Measurements from ENCODE around the gene HMOX1.

Gene HMOX1

DNA sequence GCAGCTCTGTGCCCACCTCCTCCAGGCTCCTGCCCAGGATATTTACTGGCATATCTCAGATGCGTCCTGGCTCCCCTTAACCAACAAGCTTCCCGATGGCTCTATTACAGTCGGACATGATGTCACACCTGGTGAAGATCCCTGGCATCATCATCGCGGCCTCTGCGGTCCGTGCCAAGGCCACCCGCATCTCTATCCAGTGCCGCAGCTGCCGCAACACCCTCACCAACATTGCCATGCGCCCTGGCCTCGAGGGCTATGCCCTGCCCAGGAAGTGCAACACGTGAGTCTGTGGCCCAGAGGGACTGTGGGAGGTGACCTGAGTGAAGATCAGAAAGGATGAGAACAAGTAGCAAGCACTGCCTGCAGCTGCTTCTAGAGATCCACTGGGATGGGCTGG is 25.5 kb downstream of the HMOX1 start:
- no peak for DNase-seq (ENCODE audit: low read depth, low spot score)

DNA sequence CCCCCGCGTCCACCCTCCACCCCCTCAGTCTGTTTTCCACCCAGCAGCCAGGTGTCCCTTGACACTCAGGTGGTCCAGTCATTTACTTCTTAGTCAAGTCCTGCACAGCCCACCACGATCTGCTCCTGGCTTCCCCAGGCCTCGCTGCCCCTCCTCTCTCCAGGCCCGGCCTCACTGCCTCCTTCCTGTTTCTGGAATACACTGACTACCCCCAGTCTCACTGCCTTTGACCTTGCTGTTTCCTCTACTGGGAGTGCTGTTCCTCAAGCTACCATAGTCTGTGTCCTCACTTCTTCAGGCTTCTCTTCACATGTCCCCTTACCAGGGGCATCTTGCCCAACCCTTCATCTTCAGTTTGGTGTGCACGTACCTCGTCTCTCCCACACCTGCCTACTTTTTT is 26.5 kb downstream of the HMOX1 start:
- no peak for DNase-seq (ENCODE audit: low read depth, low spot score)

DNA sequence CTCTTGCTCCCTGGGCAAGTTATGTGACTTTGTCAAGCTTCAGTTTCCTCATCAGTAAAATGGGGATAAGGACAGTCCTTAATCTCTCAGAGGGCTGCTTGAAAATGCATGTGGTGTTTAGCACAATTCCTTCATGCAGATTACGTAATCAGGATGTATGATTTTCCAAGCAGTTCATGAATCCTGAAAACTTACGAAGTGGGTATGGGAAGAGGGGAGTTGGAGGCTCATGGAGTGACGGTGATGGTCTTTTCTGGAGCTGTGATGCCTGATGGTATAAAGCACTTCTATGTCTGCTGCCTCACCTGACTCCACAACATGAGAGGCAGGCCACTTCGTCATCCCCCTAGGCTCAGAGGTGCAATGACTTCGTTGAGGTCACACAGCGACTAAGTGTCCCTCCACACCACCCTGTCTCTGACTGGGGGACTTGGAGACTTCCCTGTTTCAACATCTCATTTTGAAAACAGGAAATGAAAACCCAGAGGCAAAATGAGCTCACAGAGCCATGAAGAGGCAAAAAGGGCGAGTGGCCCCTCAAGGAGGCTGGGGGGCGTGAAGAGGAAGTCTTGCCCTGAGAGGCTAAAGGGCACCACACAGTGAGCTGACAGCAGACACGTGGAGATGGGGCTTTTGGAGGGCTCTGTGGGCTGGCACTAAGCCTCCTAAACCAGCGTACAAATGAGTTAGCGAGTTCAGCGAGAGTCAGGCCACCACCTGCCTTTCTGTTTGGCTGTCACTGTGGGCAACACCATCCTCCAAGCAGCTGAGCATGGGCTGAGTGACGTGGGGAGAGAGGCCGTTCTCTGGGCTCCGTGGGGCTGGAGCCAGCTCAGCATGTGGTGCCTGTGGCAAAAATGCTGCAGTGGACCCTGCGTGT is 29.1 kb downstream of the HMOX1 start:
- no peak for DNase-seq (ENCODE audit: low read depth, low spot score)

DNA sequence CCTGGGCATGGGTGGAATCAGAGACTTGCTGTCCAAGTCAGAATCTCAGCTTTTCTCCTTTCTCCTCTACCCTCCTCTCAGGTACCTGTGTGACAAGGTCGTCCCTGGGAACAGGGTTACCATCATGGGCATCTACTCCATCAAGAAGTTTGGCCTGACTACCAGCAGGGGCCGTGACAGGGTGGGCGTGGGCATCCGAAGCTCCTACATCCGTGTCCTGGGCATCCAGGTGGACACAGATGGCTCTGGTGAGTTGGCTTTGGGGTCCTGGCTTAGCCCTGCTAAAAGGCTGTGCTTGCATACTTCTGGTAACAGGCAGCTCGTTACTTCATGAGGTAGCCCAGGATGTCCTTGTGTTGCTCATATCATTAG is 29.8 kb downstream of the HMOX1 start:
- no peak for DNase-seq (ENCODE audit: low read depth, low spot score)

DNA sequence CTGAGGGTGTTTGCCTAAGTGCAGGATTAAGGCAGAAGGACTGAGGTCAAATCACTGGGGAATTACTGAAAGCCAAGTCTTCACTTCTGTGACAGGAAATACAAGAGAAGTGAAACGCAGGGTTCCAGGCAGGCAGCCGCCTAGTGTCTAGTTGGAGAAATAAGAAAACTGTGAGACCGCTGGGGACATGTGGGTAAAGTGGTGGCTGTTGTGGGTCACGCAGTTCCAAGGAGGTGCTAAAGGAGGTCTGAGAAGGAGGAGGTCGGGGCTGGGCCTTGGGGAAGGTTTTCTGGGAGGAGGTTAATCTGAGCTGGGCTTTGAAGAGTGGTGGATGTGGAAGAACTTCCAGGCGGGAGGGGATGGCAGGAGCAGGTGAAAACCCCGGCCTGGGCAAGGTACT is 30.2 kb downstream of the HMOX1 start:
- no peak for DNase-seq (ENCODE audit: low read depth, low spot score)

DNA sequence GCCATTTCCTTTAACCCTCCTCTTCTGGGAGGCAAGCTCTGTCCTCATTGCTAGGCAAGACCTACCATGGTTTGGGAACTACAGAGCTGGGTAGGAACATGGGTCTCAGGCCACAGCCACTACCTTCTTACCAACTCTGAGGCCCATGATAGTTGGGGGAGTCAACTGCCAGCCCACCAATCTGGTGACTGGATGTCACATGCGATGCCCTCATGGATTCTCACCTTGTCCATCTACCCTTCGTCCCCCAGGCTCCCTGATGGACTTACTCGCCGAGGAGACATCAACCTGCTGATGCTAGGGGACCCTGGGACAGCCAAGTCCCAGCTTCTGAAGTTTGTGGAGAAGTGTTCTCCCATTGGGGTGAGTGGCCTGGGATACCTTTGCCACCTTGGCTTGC is 32.7 kb downstream of the HMOX1 start:
- no peak for DNase-seq (ENCODE audit: low read depth, low spot score)

DNA sequence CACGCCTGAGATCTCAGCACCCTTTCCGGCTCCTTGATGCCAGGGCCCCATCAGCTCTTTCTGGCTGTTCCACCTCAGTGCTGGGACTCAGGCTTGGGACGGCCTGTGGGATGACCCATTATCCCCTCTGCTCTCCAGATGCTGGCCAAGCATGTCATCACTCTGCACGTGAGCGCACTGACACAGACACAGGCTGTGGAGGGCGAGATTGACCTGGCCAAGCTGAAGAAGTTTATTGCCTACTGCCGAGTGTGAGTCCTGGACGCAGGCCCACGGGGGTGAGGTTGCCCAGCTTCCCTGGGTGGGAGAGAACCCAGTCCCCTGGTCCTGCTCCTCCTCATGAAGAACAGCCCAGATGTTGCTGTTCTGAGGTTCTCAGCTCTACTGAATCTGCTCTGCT is 36.7 kb downstream of the HMOX1 start:
- DNase-seq (ENCODE audit: low read depth, low spot score): no peak

DNA sequence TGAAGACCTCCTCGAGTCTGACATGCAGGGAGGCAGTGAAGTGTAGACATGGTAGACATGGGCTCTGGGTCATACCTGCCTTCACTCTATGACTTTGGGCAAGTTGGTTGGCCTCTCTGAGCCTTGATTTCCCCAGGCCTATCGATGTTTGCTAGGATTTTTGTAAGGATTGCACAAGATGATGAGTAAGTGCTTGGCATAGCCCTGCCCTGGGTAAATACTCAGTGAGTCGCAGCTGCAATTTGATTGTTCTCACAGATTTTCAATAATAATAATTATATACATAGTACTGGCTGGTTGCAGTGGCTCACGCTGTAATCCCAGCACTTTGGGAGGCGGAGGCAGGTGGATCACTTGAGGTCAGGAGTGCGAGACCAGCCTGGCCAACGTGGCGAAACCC is 37.2 kb downstream of the HMOX1 start:
- DNase-seq (ENCODE audit: low read depth, low spot score): no peak

DNA sequence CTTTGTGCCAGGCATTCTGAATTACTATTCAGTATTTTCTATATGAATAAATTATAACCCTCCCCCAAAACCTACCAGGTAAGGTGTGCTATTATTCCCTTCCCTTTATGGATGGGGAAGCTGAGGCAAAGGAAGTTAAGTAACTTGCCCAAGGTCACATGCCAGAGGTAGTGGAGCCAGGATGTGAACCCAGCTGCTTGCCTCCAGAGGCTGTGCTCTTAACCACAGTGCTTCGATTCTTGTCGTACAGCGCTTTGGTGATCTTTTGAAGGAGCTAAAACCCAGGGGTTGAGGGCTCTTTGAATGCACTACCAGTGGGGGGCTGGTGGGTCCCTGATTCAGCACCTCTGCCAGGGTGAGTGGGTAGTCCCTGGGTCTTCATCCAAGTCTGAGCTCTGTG is 37.8 kb downstream of the HMOX1 start:
- DNase-seq (ENCODE audit: low read depth, low spot score): no peak

DNA sequence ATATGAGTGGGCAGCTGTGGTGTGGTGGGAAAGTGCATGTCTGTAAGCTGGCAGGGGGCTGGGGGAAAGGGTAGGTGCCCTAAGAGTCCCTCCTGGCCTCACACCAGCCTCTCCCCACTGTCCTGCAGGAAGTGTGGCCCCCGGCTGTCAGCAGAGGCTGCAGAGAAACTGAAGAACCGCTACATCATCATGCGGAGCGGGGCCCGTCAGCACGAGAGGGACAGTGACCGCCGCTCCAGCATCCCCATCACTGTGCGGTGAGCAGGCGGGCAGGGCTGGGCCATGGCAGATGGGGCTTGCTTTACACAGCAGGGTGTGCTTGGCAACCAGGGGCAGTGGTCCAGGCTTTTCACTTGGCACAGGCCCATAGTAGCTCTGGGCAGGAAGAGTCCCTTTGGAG is 38.9 kb downstream of the HMOX1 start:
- no peak for DNase-seq (ENCODE audit: low read depth, low spot score)

DNA sequence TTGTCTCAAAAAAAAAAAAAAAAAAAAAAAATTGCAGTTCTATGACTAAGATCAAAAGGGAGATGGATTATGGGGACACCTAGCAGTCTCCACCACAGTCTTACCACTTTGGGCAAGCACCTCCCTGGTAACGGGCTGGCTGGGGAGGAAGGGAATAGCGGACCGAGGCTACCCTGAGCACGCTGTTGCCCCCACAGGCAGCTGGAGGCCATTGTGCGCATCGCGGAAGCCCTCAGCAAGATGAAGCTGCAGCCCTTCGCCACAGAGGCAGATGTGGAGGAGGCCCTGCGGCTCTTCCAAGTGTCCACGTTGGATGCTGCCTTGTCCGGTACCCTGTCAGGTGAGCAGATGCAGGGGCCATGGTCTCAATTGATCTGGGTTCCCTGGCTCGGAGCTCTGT is 40.2 kb downstream of the HMOX1 start:
- DNase-seq (ENCODE audit: low read depth, low spot score): no peak

DNA sequence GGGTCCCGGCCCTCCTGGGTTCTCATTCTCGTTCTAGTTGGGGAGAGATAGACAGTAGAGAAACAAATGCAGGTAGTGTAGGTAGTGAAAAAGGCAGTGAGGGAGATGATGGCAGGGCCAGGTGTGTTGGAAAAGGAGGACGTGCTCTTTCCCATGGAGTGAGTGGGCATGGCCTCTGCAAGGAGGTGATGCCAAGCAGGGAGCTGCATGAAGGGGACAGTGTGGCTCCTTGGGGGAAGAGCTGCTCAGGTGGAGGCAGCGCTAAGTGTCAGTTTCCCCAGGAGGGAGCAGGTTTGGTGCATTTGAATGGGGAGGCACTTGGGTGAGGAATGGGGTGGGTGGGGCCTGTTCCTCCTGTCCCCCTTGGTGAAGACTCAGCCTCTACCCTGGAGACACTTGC is 41.2 kb downstream of the HMOX1 start:
- no peak for DNase-seq (ENCODE audit: low read depth, low spot score)

DNA sequence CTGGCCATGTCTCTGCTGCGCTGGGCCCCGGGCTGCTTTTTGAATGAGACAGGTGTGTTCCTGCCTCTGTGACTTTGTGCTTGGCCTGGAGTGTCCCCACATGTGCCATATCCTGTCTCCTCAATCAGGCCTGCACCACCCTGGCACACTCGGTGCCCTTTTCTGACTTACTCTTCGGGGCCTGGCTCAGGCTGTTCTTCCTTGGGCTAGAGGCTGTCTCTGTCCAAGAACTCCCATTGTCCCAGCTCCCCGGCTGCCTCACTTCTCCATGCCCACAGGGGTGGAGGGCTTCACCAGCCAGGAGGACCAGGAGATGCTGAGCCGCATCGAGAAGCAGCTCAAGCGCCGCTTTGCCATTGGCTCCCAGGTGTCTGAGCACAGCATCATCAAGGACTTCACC is 42.0 kb downstream of the HMOX1 start:
- DNase-seq (ENCODE audit: low read depth, low spot score): no peak

DNA sequence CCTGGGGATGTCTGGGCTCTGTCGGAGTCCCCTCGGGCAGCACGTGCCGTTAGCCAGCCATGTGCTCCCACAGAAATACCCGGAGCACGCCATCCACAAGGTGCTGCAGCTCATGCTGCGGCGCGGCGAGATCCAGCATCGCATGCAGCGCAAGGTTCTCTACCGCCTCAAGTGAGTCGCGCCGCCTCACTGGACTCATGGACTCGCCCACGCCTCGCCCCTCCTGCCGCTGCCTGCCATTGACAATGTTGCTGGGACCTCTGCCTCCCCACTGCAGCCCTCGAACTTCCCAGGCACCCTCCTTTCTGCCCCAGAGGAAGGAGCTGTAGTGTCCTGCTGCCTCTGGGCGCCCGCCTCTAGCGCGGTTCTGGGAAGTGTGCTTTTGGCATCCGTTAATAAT is 43.2 kb downstream of the HMOX1 start:
- no peak for DNase-seq (ENCODE audit: low read depth, low spot score)

DNA sequence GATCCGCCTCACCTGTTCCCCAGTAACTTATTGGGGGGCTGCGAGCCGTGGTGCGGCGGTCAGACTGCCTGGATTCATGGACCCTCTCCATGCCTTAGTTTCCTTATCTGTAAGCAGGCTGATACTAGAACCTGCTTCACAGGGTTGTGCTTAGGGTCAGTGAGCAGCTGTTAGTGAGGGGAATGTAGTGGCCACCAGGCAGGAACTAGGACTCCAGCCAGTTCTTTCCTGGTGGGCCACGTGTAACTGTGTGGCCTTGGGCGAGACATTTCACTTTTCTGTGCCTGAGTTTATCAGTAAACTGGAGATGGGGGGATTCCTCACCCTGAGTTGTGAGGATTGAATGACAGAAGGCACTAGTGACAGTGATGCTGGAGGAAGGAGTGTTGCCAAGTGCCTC is 43.9 kb downstream of the HMOX1 start:
- DNase-seq (ENCODE audit: low read depth, low spot score): no peak

DNA sequence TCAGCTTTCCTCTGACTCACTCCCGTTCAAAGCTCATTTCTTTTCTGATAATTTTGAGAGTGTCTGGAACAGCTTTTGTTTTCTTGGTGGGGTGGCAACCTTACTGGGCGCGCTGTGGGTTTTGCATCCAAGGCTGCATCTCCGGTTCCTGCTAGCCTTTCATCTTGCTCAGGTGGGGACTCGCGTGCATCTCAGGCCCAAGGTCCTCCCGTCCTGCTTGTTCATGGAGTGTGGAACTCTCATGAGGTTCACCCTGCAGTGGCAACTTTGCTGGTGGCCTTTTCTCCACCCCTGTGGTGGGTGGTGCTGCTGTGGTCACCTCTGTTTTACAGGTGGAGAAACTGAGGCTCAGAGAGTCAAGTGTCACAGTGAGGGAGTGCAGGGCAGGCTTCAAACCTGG is 44.6 kb downstream of the HMOX1 start:
- no peak for DNase-seq (ENCODE audit: low read depth, low spot score)

DNA sequence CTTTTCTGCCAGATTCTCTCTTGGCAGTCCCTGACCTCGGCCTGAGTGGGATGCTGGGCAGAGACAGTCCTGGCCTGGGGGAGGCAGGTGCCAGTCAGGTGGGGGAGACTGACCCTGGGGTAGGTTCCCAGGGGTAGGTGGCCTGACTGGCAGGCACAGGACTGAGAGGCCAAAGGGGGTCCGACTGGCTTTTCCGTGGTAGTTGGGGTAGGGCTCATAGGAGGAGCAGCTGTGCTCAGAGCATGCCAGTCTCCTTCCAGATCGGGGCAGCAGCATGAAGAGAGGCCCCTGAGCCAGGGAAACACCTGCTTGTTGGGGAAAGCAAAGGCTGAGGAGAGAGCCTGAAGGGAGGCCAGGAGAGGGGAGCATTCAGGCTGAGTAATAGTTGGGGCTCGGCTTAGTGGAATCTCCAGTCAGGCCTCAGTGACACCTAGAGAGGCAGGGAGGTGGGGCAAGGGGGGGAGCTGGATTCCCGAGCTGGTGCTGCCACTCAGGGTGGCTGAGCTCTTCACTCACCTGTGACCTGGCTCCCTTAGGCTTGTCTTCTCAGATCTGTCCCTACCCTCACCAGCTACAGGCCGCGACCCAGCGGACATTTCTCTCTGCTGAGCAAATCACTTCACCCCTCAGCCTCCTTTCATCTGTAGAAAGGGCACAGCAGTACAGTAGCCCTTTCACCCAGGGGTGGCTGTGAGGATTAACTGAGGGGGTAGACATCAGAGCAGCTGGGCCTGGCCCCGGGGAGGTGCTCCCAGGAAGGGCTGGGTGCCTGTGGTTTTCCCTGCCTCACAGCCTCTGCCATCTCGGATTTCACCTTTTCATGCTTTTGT is 45.3 kb downstream of the HMOX1 start:
- DNase-seq (ENCODE audit: low read depth, low spot score): no peak

DNA sequence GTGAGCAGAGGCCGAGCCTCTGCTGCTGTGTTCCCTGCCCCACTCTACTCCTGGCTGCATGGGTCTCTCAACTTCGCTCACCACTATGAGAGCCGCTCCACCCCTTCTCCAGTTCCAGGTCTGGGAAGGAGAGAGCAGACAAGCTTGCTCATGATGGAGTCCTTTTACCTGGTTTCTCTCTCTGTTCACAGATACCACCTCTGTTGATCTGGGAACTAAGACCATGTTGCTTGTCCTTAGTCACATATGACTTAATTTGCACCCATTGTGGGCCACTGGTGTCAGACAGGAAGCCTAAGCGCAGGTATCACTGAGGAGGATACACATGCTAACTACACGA is 45.9 kb downstream of the HMOX1 start:
- no peak for DNase-seq (ENCODE audit: low read depth, low spot score)

DNA sequence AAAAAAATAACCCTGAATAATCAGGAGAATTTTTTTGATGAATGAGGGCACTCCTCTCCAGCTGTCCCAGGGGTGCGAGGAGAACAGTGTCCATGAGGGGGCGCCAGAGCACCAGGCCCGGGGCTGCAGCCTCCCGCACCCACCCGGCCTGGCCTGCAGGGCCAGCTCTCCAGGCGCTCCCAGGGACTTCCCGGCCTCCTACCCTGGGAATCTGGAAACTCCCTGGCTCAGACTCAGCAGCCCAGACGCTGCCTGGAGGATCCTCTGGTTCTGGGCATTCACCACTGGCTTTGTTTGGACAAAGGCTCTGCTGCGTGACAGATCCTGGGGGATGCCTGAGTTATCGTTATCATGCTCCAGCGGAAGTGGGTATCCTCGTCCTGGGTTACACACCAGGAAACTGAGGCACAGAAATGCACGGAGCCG is 50.0 kb downstream of the HMOX1 start:
- DNase-seq (ENCODE audit: low read depth, low spot score): no peak

DNA sequence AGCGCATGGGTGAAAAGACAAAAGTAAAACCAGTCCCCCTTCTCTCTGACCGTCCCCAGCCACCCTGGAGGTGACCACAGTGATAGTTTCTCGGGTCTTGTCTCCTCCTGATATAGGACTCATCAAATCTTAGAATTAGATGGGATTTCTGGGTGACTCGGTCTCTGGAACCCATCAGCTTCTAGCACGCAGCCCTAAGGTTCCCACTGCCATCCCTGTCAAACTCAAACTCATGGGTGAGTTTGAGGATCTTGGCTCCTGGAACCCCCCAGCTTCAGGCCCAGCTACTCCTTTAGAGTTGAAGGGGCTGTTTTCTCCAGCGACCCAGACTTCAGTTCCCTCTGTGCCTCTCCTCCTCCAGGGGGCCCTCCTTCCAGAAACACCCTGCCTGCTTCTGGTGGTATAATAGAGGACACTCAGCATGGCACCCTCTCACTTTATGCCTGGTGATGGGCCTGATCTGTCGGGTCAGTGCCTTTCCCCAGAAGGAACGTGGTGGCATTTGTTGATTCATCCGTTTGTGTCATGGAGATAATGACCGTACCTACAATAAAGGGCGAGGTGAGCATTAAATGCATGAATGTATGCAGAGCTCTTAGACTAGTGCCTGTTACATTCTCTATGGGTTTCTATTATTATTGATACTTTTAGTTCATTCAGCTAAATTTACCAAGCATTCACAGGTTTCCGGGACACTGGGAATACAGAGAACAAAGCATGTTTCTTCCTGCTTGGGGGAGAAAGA is 50.8 kb downstream of the HMOX1 start:
- no peak for DNase-seq (ENCODE audit: low read depth, low spot score)

DNA sequence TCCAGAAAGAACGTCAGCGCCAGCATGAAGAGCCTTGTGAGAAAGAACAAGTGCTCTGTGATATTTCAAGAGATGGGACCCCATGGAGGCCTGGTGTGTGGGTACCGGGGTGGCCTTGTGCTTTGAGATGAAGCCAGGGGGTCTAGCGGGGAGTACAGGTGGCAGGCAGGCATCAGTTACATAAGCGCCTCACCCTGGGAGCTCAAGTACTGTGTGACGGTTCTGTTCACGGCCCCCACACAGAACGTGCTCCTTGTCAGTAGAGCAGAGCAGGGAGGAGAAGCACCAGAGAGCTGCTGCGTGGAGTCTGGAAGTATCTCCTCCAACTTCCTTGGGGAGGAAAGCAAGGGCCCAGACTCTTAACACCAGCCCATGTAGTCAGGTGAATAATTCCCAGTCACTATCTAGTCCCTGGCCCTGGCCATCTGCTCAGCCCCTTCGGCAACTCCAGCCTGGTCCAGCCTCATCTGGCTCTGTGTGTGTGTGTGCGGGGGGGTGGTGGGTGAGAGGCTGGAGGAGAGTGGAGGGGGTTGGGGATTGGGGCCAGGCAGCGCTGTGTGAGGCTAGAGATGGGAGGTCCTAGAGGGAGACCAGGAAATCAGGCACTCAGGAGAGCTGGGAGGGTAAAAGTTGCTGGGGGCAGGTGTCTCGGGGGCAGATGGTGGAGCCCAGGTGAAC is 51.5 kb downstream of the HMOX1 start:
- DNase-seq (ENCODE audit: low read depth, low spot score): no peak

Measured in iPS DF 19.7 (cell line).